HG02973 (cell line): ENCODE data around the gene RDH11.
"Not testable (repeated sequence)": the region's sequence is repeated elsewhere in the genome, so short reads cannot be mapped to it uniquely, and the experiment has no call there.

ENCODE experiments used
- ATAC-seq: cut with Tn5 transposase; IDR thresholded peaks from one replicate; pipeline ENCODE4 v1.9.1; 2021; ENCODE audit warnings: moderate library complexity; ENCODE audit not compliant: unreplicated experiment

Gene RDH11

GRCh38 chr14:67704484-67705089 lies 9.0 kb upstream of the RDH11 start:
- no peak for ATAC-seq

GRCh38 chr14:67703997-67704396 lies 8.4 kb upstream of the RDH11 start:
- ATAC-seq, result no peak

- not testable (repeated sequence) for ATAC-seq
Observed at GRCh38 chr14:67701492-67701891, 5.9 kb upstream of the RDH11 start, which contains the start of gene RDH12. Gene RDH12, plus strand, starts transcription at chr14:67701886. Its CDS starts 20,757 bp downstream, at chr14:67722643.

- no peak for ATAC-seq
Observed at GRCh38 chr14:67698179-67698578, 2.6 kb upstream of the RDH11 start.

GRCh38 chr14:67697006-67697405 lies 1.4 kb upstream of the RDH11 start:
- no peak for ATAC-seq

- ATAC-seq, result peak; percentile 88
Observed at GRCh38 chr14:67694791-67695393, 672 bp downstream of the RDH11 start.

- no peak for ATAC-seq
Observed at GRCh38 chr14:67690011-67690410, 5.6 kb downstream of the RDH11 start.

GRCh38 chr14:67683842-67684241 lies 11.7 kb downstream of the RDH11 start:
- no peak for ATAC-seq

GRCh38 chr14:67680941-67681340 lies 14.6 kb downstream of the RDH11 start:
- ATAC-seq, result no peak

GRCh38 chr14:67680121-67680602 lies 15.4 kb downstream of the RDH11 start:
- ATAC-seq, result peak; percentile 95

- ATAC-seq, result no peak
Observed at GRCh38 chr14:67679006-67679405, 16.6 kb downstream of the RDH11 start.

GRCh38 chr14:67675219-67675582 lies 20.4 kb downstream of the RDH11 start:
- no peak for ATAC-seq

- ATAC-seq, result peak; percentile 88
Observed at GRCh38 chr14:67674480-67675218, 20.9 kb downstream of the RDH11 start, which contains the start of gene VTI1B. Gene VTI1B, minus strand, starts transcription at chr14:67674632. Its CDS starts 143 bp downstream, at chr14:67674489.

- peak; percentile 39 for ATAC-seq
Observed at GRCh38 chr14:67674139-67674479, 21.5 kb downstream of the RDH11 start.

GRCh38 chr14:67673451-67673850 lies 22.1 kb downstream of the RDH11 start:
- no peak for ATAC-seq

GRCh38 chr14:67668559-67668958 lies 27.0 kb downstream of the RDH11 start:
- no peak for ATAC-seq

GRCh38 chr14:67666750-67667449 lies 28.7 kb downstream of the RDH11 start:
- ATAC-seq, result peak; percentile 68

GRCh38 chr14:67665868-67666267 lies 29.7 kb downstream of the RDH11 start:
- ATAC-seq, result no peak

- ATAC-seq, result no peak
Observed at GRCh38 chr14:67663633-67664032, 31.9 kb downstream of the RDH11 start.

- no peak for ATAC-seq
Observed at GRCh38 chr14:67653651-67654280, 41.8 kb downstream of the RDH11 start.

- ATAC-seq, result no peak
Observed at GRCh38 chr14:67652189-67652588, 43.4 kb downstream of the RDH11 start.
